K562 (cell line): ENCODE data around the gene ZSCAN12. TPM values are rescaled to one million over a fixed set of nuclear protein-coding genes. Genes with fewer than 3 reads are reported as not detected.
A peak's percentile ranks its signal among the peaks of the same experiment; 100 is the strongest.

Experiments used
- CREM ChIP-seq: IDR thresholded peaks from 2 replicates; pipeline ENCODE4 v1.6.1; 2014; ENCODE audit warnings: antibody characterized with exemption, low read depth
- DACH1 ChIP-seq: fragments of 450-650 bp; IDR thresholded peaks from 2 replicates; pipeline ENCODE4 v1.6.1; 2018; ENCODE audit not compliant: partially characterized antibody
- HMGN3 ChIP-seq: IDR thresholded peaks from 2 replicates; pipeline ENCODE4 v1.6.1; 2011; ENCODE audit warnings: borderline replicate concordance, low read depth, mild to moderate bottlenecking, mixed read lengths, low read length; ENCODE audit not compliant: insufficient read length; ENCODE audit errors: extremely low read depth
- NELFE ChIP-seq: IDR thresholded peaks from 2 replicates; pipeline ENCODE4 v1.6.1; 2011; ENCODE audit warnings: mild to moderate bottlenecking; ENCODE audit not compliant: insufficient read depth, insufficient read length
- NFYB ChIP-seq: IDR thresholded peaks from 2 replicates; pipeline ENCODE4 v1.6.1; 2011; ENCODE audit warnings: mild to moderate bottlenecking, moderate library complexity; ENCODE audit not compliant: insufficient read length; ENCODE audit errors: extremely low read depth
- PCBP2 ChIP-seq: fragments of 200-400 bp; formaldehyde crosslinking; IDR thresholded peaks from 2 replicates; pipeline ENCODE4 v1.6.1; 2018; ENCODE audit warnings: low read length, low read depth, mild to moderate bottlenecking, moderate library complexity; ENCODE audit not compliant: poor library complexity, severe bottlenecking
- SP2 ChIP-seq: IDR thresholded peaks from 2 replicates; pipeline ENCODE4 v1.6.1; 2011; ENCODE audit warnings: mild to moderate bottlenecking, low read depth, low read length, moderate library complexity; ENCODE audit not compliant: poor library complexity, severe bottlenecking; ENCODE audit errors: extremely low read depth
- SRF ChIP-seq, 2 experiments: fragments of 250-450, 450-650 bp in 1 of 2; sonication (Bioruptor Pico) in 1 of 2; sonication (generic) in 1 of 2; formaldehyde crosslinking; IDR thresholded peaks; 2 replicates each; pipeline versions ENCODE4 v1.5.0 to v1.5.1; 2020 to 2022; ENCODE audit warnings: mild to moderate bottlenecking in 1 of 2, missing genetic modification reagents in 1 of 2
- TBL1XR1 ChIP-seq, 2 experiments: IDR thresholded peaks; 2 replicates each; pipeline ENCODE4 v1.6.1; 2012; ENCODE audit warnings: improper control_type of control experiment in 2 of 2, low read length in 2 of 2, mild to moderate bottlenecking in 1 of 2
- ZNF431 ChIP-seq: sonication (generic); formaldehyde crosslinking; IDR thresholded peaks from 2 replicates; pipeline ENCODE4 v1.8.0; 2022; ENCODE audit warnings: mild to moderate bottlenecking, missing genetic modification reagents
- polyA plus RNA-seq, 8 experiments: library from polyadenylated mRNA; depleted of rRNA in 4 of 8; stranded (reverse) in 5 of 8; unstranded in 3 of 8; fragments of >200 nt; fragmentation: Nextera tagmentation in 2 of 8; fragmentation: Illumina TruSeq in 1 of 8; extraction: Ambion mirVana in 2 of 8; extraction: Trizol in 1 of 8; gene quantifications; 2 replicates each; pipeline versions ENCODE4 v1.2.1 to v1.2.3, GENCODE V29; 2011 to 2014; ENCODE audit warnings: inconsistent platforms in 1 of 8, missing spikeins in 1 of 8
- total RNA-seq, 7 experiments: library from RNA; depleted of rRNA in 6 of 7; stranded (reverse); fragments of >200 nt in 6 of 7; fragmentation: Illumina TruSeq in 2 of 7; extraction: Trizol in 2 of 7; gene quantifications; 2 replicates each; pipeline versions ENCODE4 v1.2.1 to v1.2.3, GENCODE V29; 2011 to 2021; ENCODE audit warnings: low replicate concordance in 1 of 7
- TF ChIP-seq, protein P1 (sequence below): fragments of 250-450 bp; sonication (Bioruptor Pico); IDR thresholded peaks from 2 replicates; pipeline ENCODE4 v1.9.0; 2021; ENCODE audit warnings: mild to moderate bottlenecking, inconsistent platforms
- TF ChIP-seq, protein P2 (sequence below): fragments of 200-800 bp; sonication (Bioruptor generic); IDR thresholded peaks from 2 replicates; pipeline ENCODE4 v1.6.1; 2017; ENCODE audit warnings: missing genetic modification characterization, missing compliant biosample characterization
- TF ChIP-seq, protein P3 (sequence below): conservative IDR thresholded peaks from 2 replicates; pipeline ENCODE4 v1.6.1; 2011; ENCODE audit warnings: low read depth, mild to moderate bottlenecking, low read length; ENCODE audit not compliant: control insufficient read depth
- TF ChIP-seq, protein P4 (sequence below): fragments of 450-650 bp; IDR thresholded peaks from 2 replicates; pipeline ENCODE4 v1.6.1; 2016; ENCODE audit warnings: mild to moderate bottlenecking
- TF ChIP-seq, protein P5 (sequence below): fragments of 250-450 bp; sonication (Bioruptor Pico); IDR thresholded peaks from 2 replicates; pipeline ENCODE4 v1.8.0; 2021; ENCODE audit warnings: moderate library complexity, mild to moderate bottlenecking, inconsistent platforms

Gene ZSCAN12
- total and polyA plus RNA-seq, 9 of the 15 experiments (the other 6 are each of a cell fraction or from before 2014, with no cell fraction given), result 2.5 to 19.6 (median 12.5) TPM

DNA sequence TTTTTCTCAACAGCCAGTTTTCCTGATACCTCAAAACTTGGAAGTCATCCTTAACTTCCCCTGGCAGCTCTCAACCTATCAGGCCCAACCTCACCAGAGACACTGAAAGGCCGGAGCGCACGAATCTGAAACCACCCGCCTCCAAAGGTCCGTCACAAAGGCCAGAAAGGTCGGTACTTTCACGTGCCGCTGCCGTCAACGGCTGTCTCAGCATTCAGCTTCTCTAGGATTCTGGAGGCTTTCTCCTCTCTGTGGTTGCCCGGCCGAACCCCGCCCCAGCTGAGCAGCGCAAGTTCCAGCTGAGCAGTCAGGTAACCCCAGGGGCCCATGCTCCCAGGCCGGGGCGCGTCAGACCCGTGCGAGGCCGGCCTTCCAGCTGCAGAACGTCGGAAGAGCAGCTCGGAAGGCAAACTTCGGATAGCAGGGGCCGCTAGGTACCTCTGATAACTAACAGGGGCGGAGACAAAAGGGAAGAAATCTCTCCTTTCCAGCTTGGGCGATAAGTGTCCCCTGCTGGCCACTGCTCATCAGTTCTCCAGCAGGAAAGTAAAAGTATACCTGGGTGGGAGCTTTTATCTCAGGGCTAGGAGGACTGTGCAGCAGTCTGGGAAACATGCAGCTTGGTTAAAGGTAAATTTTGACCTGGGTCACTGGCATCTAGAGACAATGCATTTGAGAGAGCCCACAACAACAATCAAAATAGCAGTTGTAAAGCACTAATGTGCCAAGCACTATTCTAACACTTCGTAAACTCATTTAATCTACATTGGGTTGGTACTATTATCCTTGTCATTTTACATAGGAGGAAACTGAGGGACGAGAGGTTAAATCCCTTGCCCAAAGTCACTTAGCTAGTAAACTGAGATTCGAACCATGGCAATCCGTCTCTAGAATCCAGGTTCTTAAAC, 16.1 kb downstream of the ZSCAN12 start (continued):
- TF ChIP-seq ZNF431 (CRISPR knock-in tag) (peak; percentile 74; the same call in 1 of the 2 replicates), NFYB (no peak), HMGN3 (peak; percentile 76), SRF (CRISPR knock-in tag; IDR thresholded peaks at IDR 0.05) (no peak), TBL1XR1 (IDR thresholded peaks at IDR 0.05; ENCODE audit: low read length in 2 of 2) (0 out of 4 replicates have a peak, but pooled peaks of 1 of the 2 experiments have one; percentile 50), PCBP2 (no peak), NELFE (no peak), CREM (peak; percentile 77), DACH1 (peak; percentile 85), SP2 (peak; percentile 78)
- TF ChIP-seq, protein P1, sequence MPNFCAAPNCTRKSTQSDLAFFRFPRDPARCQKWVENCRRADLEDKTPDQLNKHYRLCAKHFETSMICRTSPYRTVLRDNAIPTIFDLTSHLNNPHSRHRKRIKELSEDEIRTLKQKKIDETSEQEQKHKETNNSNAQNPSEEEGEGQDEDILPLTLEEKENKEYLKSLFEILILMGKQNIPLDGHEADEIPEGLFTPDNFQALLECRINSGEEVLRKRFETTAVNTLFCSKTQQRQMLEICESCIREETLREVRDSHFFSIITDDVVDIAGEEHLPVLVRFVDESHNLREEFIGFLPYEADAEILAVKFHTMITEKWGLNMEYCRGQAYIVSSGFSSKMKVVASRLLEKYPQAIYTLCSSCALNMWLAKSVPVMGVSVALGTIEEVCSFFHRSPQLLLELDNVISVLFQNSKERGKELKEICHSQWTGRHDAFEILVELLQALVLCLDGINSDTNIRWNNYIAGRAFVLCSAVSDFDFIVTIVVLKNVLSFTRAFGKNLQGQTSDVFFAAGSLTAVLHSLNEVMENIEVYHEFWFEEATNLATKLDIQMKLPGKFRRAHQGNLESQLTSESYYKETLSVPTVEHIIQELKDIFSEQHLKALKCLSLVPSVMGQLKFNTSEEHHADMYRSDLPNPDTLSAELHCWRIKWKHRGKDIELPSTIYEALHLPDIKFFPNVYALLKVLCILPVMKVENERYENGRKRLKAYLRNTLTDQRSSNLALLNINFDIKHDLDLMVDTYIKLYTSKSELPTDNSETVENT, result peak; percentile 95
- TF ChIP-seq, protein P2, sequence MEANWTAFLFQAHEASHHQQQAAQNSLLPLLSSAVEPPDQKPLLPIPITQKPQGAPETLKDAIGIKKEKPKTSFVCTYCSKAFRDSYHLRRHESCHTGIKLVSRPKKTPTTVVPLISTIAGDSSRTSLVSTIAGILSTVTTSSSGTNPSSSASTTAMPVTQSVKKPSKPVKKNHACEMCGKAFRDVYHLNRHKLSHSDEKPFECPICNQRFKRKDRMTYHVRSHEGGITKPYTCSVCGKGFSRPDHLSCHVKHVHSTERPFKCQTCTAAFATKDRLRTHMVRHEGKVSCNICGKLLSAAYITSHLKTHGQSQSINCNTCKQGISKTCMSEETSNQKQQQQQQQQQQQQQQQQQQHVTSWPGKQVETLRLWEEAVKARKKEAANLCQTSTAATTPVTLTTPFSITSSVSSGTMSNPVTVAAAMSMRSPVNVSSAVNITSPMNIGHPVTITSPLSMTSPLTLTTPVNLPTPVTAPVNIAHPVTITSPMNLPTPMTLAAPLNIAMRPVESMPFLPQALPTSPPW, result 0 out of 2 replicates have a peak, but pooled peaks have one; percentile 26
- TF ChIP-seq, protein P3, sequence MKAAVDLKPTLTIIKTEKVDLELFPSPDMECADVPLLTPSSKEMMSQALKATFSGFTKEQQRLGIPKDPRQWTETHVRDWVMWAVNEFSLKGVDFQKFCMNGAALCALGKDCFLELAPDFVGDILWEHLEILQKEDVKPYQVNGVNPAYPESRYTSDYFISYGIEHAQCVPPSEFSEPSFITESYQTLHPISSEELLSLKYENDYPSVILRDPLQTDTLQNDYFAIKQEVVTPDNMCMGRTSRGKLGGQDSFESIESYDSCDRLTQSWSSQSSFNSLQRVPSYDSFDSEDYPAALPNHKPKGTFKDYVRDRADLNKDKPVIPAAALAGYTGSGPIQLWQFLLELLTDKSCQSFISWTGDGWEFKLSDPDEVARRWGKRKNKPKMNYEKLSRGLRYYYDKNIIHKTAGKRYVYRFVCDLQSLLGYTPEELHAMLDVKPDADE, result no peak; the same call in 1 of the 2 replicates
- TF ChIP-seq, protein P4, sequence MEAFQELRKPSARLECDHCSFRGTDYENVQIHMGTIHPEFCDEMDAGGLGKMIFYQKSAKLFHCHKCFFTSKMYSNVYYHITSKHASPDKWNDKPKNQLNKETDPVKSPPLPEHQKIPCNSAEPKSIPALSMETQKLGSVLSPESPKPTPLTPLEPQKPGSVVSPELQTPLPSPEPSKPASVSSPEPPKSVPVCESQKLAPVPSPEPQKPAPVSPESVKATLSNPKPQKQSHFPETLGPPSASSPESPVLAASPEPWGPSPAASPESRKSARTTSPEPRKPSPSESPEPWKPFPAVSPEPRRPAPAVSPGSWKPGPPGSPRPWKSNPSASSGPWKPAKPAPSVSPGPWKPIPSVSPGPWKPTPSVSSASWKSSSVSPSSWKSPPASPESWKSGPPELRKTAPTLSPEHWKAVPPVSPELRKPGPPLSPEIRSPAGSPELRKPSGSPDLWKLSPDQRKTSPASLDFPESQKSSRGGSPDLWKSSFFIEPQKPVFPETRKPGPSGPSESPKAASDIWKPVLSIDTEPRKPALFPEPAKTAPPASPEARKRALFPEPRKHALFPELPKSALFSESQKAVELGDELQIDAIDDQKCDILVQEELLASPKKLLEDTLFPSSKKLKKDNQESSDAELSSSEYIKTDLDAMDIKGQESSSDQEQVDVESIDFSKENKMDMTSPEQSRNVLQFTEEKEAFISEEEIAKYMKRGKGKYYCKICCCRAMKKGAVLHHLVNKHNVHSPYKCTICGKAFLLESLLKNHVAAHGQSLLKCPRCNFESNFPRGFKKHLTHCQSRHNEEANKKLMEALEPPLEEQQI, result peak; percentile 94
- TF ChIP-seq, protein P5, sequence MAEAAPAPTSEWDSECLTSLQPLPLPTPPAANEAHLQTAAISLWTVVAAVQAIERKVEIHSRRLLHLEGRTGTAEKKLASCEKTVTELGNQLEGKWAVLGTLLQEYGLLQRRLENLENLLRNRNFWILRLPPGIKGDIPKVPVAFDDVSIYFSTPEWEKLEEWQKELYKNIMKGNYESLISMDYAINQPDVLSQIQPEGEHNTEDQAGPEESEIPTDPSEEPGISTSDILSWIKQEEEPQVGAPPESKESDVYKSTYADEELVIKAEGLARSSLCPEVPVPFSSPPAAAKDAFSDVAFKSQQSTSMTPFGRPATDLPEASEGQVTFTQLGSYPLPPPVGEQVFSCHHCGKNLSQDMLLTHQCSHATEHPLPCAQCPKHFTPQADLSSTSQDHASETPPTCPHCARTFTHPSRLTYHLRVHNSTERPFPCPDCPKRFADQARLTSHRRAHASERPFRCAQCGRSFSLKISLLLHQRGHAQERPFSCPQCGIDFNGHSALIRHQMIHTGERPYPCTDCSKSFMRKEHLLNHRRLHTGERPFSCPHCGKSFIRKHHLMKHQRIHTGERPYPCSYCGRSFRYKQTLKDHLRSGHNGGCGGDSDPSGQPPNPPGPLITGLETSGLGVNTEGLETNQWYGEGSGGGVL, result no peak
